ENCODE data around the gene SERTAD3. TPM values are rescaled to one million over a fixed set of nuclear protein-coding genes. Genes with fewer than 3 reads are reported as not detected.

SERTAD3 gene, protein sequence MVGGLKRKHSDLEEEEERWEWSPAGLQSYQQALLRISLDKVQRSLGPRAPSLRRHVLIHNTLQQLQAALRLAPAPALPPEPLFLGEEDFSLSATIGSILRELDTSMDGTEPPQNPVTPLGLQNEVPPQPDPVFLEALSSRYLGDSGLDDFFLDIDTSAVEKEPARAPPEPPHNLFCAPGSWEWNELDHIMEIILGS
- 10 to 100 TPM; 20.3 to 23.0 TPM for total RNA-seq

DNA sequence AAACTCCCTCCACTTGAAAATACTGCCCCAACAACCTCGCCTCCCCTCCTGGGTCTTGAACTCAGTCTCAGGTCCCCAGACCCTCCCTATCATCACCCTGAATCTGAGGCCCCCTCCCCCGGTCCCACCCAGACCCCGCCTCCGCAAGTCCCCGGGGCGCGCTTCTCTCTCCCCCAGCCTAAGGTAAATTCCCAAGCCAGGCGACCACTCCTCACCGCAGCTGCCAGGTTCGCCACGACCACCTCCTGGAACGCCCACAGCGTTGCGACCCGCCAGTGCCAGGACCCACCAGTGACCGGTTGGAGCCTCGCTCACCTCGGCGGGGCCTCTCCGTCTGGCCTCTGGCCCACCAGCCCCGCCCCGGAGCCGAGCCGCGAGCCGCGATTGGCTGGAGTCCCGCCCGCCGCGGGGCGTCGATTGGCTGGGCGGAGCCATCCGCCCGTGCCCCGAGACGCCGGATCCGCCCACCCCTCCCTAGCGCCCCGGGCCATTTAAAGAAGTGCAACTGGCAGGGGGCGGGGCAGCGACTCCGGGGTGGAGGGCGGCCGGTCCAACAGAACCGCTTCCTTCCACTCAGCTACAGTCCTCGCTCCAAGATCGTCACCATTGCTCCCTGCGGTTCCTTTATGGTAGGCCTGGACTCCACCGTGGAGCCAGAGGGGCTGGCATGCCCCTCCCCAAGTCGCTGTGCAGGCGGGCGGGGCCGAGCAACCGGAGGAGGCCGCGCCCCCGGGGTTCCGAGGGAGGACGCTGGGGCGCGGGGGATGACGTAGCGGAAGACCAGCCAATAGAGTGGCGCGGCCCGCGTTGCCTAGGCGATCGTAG lies at the start of gene SERTAD3:
Gene SERTAD3, minus strand, starts transcription at position 336 of the 825 bp plus-strand sequence. CDS start 2,255 bp downstream, outside the sequence.

DNA sequence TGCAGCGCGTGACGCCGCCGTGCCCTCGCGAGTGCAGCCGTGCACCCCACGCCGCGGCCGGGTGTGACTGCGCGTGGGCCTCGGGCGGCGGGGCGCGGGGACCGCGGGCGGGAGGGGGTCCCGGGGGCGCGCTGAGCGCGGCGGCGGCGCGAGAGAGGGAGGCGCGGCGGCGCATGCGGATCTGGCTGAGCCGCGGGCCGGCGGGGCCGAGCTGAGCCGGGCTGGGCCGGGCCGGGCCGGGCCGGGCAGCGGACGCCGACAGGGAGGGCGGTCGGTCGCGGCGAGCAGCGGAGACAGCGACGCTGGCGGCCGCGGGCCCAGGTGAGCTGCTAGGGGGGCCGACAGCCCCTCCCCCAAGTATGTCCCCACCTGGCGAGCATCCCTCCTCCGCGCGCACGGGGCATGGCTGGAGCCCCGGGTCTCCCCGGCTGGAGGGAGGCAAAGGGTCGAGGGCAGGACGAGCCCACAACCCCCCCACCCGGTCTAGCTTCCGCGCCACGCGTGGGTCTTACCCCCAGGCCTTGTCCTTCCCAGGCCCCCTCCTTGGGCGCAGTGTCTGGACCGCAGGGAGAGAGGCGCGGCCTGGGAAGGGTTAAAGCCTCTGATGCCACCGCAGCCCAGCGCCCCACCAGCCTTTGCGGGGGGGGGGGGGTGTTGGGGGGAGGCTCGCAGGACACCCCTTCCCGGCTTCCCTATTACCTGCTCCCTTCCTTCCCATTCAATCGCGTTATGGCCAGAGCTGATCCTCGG lies 23.0 kb upstream of the SERTAD3 start, which contains the start of gene SPTBN4:
Gene SPTBN4, plus strand, starts transcription at position 17 of the 750 bp plus-strand sequence. CDS start 5,621 bp downstream, outside the sequence.

DNA sequence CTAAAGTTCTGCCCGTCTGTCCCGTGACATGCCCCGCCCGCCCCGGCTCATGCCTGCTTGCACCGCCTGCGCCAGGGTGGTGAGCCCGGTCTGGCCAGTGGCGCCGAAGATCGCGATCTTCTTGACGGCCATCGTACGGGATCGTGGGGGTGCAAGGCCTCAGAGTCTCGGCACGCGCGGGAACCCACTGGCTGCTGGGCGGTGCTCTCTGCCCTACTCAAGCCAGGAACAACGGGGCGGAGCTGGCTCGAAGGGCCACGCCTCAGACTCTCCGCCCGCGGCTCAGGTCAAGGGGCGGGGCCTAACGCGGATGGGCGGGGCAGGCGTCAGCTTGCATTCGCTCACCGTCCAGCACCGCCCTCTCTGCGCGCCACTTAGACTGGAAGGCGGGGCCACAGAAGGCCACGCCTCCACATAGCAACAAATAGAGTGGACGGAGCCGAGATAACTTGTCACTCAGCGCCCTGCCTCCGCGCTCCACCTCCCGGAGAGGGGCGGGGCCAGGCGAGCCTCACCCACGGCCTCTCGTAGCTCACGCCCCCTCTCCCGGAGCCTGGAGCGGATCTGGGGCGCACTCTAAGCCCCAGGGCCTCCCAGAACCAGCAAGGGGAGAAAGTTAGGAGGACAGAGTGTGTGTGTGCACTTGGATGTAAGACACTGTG lies 21.6 kb upstream of the SERTAD3 start, which contains the start of gene BLVRB:
Gene BLVRB, minus strand, starts transcription at position 189 of the 662 bp plus-strand sequence. Its CDS starts 57 bp downstream, at position 132.

DNA sequence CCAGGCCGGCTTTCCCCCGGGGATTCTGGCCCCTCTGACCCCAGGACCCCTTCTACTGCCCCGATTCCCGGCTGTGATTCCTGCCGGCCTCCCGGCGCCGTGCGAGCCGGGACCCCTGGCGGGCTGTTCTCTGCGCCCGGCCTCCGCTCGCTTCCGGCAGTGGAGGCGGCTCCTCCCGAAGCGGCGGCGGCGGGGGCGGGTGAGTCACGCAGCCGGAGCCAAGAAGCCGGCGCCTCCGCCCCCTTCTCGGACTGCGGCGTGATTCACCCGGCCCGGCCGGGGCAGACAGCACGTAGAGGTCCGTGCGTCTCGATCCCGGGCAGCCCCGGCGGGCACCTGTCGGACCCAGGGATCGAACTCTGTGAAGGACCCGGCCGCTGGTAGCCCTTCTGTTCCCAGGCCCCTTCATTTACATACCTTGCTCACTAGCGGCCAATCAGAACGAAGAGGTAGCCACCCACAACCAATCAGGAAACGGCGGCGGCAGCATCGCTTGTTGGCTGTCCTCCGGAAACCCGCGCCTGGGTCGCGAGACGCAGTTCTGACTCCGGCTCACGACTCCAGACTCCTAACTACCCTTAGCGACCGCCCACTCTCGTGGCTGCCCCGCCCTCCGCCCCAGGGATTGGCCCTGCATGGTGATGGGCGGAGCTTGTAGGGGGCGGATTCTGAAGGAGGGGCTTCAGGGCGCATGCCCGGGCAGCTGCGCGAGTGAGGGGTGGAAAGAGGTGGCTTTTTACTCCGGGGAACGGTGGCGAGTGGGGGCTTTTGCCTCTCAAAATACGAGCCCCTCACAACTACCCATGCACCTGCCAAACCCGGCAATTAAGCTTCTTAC lies 18.5 kb downstream of the SERTAD3 start, which contains the start of gene SERTAD1:
Gene SERTAD1, minus strand, starts transcription at position 543 of the 838 bp plus-strand sequence. CDS start 2,446 bp downstream, outside the sequence.

DNA sequence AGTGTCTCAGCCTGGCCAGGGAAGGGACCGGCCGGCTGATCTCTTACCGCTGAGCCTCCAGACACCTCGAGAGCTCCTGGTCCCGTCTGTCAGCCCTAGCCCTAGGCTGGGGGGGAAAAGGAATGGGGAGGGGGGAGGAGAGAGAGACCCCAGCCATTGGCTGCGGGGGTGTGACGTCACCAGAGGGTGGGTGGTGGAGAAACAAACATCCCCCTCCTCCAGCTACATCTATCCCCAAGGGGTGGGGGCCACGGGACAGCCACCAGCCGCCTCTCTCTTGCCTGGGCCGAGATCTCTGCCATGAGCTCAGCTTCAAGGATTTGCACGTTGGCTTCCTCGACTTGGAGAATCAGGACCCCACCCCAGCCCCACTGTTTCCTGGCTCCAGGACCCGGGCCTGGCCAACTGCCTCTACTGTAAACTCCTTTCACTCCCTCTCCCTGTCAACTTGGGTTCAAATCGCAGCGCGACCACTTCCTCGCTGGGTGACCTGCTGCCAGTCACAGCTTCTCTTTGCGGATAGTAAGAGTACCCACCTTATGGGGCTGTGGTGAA lies 30.8 kb downstream of the SERTAD3 start, which contains the start of gene PRX:
Gene PRX, minus strand, starts transcription at position 88 of the 555 bp plus-strand sequence. CDS start 5,446 bp downstream, outside the sequence.

Small RNAs within 50 kb of the gene (small RNA-seq; reads per million reads assigned to genes)
- gene RF00017 = 0 reads per million in 2 donors

Other genes starting within 250 kb of the SERTAD3 start
- gene TTC9B, start 226.0 kb downstream of the SERTAD3 start, total RNA-seq = not detected
- gene CCNP, start 217.6 kb downstream of the SERTAD3 start, total RNA-seq = under 1 TPM in 1 of 2 donors, not detected in 1; 0.33 TPM
- 100 to 1,000 TPM; 112 to 116 TPM for gene AKT2, start 159.0 kb downstream of the SERTAD3 start, total RNA-seq
- gene C19orf47, start 95.9 kb downstream of the SERTAD3 start, total RNA-seq = 10 to 100 TPM in 1 of 2 donors, 1 to 10 TPM in 1; 2.8 to 12.0 TPM
- 100 to 1,000 TPM; 111 to 196 TPM for gene PLD3, start 95.6 kb downstream of the SERTAD3 start, total RNA-seq
- gene HIPK4, start 54.2 kb downstream of the SERTAD3 start, total RNA-seq = under 1 TPM in 1 of 2 donors, not detected in 1; under 0.01 TPM
- under 1 TPM; 0.33 to 0.69 TPM for gene PRX, start 31.0 kb downstream of the SERTAD3 start, total RNA-seq
- gene SERTAD1, start 18.3 kb downstream of the SERTAD3 start, total RNA-seq = 10 to 100 TPM in 1 of 2 donors, 1 to 10 TPM in 1; 6.9 to 12.7 TPM
- 10 to 100 TPM; 83.6 to 93.6 TPM for gene BLVRB, start 21.4 kb upstream of the SERTAD3 start, total RNA-seq
- under 1 TPM; 0.34 to 1.00 TPM for gene SPTBN4, start 22.7 kb upstream of the SERTAD3 start, total RNA-seq
- 10 to 100 TPM; 20.0 to 30.6 TPM for gene SHKBP1, start 132.5 kb upstream of the SERTAD3 start, total RNA-seq
- gene LTBP4, start 157.0 kb upstream of the SERTAD3 start, total RNA-seq = 10 to 100 TPM; 15.5 to 17.3 TPM
- 10 to 100 TPM in 1 of 2 donors, 1 to 10 TPM in 1; 9.0 to 17.6 TPM for gene NUMBL, start 246.3 kb upstream of the SERTAD3 start, total RNA-seq